ENCODE data around the gene NMU. TPM values are rescaled to one million over a fixed set of nuclear protein-coding genes. Genes with fewer than 3 reads are reported as not detected.
"Not testable (repeated sequence)": the region's sequence is repeated elsewhere in the genome, so short reads cannot be mapped to it uniquely, and the experiment has no call there.

The NMU gene
- total RNA-seq, 1 donor from 2014 or later: 0.20 TPM

GRCh38 chr4:55625835-55626234 is 10.3 kb downstream of the NMU start:
- DNase-seq (ENCODE audit: low read depth, low spot score): no peak

GRCh38 chr4:55624063-55624462 is 12.0 kb downstream of the NMU start:
- not testable (repeated sequence) for DNase-seq (ENCODE audit: low read depth, low spot score)

DNA sequence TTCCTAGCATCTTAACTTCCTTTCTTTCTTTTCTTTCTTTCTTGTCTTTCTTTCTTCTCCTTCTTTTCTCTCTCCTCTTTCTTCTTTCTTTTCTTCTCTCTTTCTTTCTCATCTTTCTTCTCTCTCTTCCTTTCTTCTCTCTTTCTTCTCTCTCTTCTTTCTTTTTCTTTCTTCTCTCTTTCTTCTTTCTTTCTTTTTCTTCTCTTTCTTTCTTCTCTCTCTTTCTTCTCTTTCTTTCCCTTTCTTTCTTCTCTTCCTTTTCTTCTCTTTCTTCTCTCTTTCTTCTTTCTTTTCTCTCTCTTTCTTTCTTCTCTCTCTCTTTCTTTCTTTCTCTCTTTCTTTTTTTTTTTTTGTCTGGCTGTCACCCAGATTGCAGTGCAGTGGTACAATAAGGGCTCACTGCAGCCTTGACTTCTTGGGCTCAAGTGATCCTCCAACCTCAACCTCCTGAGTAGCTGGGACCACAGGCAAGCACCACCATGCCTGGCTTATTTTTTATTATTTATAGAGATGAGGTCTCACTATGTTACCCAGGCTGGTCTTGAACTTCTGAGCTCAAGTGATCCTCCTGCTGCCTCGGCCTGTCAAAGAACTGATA is 17.5 kb downstream of the NMU start:
- DNase-seq (ENCODE audit: low read depth, low spot score): no peak

DNA sequence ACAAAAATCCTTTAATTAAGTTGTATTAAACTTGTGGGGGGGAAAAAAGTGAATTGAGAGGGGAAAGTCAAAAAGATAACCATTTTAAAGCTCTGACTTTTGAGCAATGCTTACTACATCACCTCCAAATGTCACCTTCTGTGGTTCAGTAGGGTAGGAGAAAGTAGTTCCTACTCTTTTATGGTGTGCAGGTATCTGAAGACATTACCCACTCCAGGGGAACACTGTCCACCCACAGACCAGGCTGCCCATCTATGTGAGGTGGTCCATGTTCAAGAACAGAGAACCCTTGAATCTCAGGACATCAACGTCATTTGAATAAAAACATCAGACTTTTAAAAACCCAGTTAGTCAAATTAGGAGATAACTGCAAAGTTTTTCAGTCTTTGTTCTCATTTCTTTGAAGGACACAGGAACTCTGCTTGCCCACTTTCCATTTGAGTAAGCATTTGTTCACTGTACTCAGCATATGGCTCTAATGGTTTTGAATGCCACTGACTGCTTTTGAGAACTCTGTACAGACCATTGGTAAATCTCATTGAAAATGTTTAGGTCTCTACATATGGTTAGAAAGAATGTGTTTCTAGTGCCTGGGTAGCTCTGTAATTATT is 18.4 kb downstream of the NMU start:
- DNase-seq (ENCODE audit: low read depth, low spot score): no peak

DNA sequence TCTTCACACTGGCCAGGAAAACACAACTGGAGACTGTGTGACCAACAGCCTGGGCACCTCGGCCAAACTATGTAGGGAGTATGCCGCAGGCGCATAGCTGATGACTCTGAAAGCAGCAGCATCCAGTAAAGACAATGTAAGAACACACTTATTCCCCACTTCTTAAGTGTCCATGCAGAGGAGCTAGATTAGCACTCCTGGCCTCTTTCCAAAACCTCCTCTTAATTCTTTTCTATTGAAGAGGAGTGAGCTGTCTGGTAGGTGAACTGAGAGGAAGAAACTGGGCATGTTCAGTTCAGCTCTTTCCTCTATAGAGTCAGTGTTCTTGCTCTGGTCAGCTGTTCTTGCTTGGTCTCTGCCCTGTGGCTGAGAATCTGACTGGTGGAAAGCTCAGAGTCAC is 21.1 kb downstream of the NMU start:
- no peak for DNase-seq (ENCODE audit: low read depth, low spot score)

DNA sequence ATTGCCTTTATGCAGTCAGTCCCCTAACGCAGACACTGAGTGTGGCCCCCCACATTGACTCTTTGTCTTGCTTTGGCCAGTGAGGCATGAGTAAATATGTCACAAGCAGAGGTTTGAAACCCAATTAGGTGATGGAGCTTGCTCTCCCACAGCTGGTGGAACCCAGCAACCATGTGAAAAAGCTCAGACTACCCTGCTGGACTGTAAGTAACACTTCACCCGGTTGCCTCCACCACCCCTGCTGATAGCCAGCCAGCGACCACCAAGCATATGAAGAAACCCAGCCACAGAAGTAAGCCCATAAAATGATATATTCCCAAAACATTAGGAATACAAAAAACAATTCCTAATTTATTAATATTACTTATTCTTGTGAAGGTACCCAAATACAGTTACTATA is 22.5 kb downstream of the NMU start:
- no peak for DNase-seq (ENCODE audit: low read depth, low spot score)

GRCh38 chr4:55612341-55612740 is 23.8 kb downstream of the NMU start:
- no peak for DNase-seq (ENCODE audit: low read depth, low spot score)

DNA sequence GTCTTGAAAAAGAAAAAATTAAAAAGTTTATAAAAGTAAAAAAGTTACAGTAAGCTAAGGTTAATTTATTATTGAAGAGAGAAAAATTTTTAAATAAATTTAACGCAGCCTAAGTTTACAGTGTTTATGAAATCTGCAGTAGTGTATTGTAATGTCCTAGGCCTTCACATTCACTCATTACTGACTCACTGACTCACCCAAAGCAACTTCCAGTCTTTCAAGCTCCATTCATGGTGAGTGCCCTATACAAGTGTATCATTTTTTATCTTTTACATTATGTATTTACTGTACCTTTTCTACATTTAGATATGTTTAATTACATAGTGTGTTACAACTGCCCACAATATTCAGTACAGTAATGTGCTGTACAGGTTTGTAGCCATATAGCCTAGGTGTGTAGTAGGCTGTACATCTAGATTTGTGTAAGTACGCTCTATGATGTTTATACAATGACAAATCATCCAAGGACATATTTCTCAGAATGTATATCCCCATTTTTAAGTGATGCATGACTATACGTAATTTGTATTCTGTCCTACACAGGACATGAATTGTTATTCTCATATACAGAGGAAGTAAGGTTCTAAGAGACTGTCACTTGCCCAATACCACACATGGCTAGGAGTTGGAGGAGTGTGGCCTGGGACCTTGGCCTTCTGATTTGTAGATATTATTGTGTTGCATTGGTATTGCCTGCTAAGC is 24.6 kb downstream of the NMU start:
- no peak for DNase-seq (ENCODE audit: low read depth, low spot score)

DNA sequence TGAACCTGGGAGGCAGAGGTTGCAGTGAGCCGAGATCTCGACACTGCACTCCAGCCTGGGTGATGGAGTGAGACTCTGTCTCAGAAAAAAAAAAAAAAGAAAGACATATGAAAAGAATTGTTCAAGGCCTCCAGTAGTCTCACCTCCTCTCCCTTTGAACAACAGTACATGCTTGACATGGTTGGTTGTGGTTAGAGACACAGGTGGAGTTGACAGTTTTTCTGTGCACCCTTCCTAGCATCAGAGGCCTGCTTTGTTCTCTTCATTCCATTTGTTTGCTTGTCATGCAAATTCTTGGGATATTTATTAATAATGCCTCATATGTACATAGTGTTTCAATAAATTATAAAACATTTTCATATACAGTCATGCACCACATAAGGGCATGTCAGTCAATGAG is 25.7 kb downstream of the NMU start:
- no peak for DNase-seq (ENCODE audit: low read depth, low spot score)

DNA sequence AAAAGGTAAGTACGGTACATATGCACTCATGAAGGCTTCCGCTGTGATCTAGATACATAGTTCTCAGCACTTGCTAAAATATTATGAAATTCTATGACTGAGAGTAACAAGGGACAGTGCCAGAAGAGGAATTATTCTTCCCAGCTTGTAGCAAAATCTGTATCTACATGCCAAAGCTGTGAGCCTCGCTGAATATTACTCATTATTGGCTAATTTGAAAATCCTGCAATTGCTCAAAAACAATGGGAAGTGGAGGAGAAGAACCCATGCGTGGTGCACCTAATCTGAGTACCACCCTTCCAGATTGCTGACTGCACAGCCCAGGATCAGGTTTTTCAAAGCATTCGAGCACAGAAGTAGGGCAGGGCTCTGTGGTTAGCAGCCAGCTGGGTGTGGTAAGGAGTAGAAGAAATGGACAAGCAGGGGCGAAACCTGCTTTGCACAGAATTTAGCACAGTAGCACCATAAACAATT is 26.7 kb downstream of the NMU start:
- DNase-seq (ENCODE audit: low read depth, low spot score): no peak

DNA sequence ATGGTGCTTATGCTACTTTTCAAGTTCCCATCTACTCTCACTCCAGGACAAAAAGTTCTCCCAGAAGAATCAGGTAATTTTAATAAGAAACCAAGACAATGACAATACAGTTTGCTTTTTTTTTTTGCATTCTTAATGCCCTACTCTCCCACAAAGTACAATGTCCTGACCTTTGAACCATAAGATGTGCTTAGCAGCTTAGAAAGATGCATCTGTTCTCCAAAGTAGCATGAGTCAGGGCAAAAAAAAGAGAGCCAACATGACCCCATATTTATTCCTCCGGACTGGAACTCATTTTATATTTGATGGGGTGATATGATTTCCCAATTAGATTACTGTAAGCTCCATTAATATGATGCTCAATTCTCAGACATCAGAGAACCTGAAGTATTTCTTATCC is 27.5 kb downstream of the NMU start:
- DNase-seq (ENCODE audit: low read depth, low spot score): no peak

GRCh38 chr4:55604996-55605395 is 31.1 kb downstream of the NMU start:
- DNase-seq (ENCODE audit: low read depth, low spot score): no peak

- DNase-seq (ENCODE audit: low read depth, low spot score): no peak
These were observed 35.5 kb downstream of the NMU start for GRCh38 chr4:55600640-55601039.

DNA sequence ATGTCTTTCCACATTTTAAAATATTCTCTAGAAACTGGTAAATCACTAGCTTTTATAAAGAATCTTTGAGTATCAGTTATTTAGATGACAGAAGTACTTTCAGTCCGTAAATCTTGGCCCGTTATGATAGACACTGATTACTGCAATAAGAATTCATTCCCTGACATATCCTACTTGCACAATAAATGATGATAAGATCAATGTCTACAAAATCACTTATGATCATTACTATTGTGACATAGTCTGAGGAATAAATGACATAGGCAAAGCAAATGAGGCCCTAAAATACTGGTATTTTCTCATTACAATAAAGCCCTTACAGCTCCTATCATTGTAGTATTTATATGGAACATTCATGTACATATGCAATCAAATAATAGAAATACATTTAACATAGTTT is 37.5 kb downstream of the NMU start:
- DNase-seq (ENCODE audit: low read depth, low spot score): no peak

DNA sequence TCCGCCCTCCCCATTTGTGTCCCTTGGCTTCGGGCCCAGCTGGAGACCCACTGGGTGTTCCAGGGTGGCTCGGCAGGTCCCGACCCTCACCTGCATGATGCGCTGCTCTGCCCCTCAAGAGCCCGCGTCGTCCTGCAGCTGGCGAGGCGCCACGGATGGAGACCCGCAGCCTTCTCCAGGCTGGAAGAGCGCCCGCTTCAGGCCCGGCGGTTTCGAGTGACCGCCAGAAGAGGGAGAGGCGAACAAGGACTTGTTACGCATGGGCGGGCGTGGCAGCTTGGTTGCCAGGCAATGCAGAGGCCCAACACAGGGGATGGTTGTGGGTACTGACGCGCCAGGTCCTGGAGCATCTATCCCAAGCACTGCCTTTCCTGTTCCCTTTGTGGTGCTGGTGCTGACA is 44.1 kb downstream of the NMU start, which contains the start of gene PDCL2:
PDCL2 (minus strand) TSS at position 232 of the 400 bp plus-strand sequence; CDS start at position 96, 136 bp downstream.
- DNase-seq (ENCODE audit: low read depth, low spot score): no peak

- no peak for DNase-seq (ENCODE audit: low read depth, low spot score)
These were observed 47.9 kb downstream of the NMU start for GRCh38 chr4:55588160-55588559.

DNA sequence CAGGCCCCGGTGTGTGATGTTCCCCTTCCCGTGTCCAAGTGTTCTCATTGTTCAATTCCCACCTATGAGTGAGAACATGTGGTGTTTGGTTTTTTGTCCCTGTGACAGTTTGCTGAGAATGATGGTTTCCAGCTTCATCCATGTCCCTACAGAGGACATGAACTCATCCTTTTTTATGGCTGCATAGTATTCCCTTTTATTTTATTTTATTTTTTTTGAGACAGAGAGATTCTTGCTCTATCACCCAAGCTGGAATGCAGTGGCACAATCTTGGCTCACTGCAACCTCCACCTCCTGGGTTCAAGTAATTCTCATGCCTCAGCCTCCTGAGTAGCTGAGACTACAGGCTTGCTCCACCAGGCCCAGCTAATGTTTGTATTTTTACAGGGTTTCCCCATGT is 53.3 kb downstream of the NMU start:
- DNase-seq (ENCODE audit: low read depth, low spot score): not testable (repeated sequence)

GRCh38 chr4:55578341-55579010 is 57.6 kb downstream of the NMU start:
- no peak for DNase-seq (ENCODE audit: low read depth, low spot score)

DNA sequence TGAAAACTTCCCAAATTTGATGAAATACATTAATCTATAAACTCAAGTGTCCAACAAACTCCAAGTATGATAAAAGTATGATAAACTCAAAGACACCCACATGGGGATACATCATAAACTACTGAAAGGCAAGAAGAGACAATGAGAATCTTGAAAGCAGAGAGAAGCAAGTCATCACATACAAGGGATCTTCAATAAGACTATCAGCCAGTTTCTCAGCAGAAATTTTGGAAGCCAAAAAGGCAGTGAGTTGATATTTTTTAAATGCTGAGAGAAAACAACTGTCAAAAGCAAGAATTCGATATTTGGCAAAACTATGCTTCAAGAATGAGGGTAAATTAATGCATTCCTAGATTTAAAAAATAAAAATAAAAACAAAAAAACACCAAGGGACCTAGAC is 60.6 kb downstream of the NMU start:
- DNase-seq (ENCODE audit: low read depth, low spot score): no peak

- no peak for DNase-seq (ENCODE audit: low read depth, low spot score)
These were observed 61.8 kb downstream of the NMU start for GRCh38 chr4:55574252-55574651.

GRCh38 chr4:55571806-55572205 is 64.3 kb downstream of the NMU start:
- DNase-seq (ENCODE audit: low read depth, low spot score): no peak

DNA sequence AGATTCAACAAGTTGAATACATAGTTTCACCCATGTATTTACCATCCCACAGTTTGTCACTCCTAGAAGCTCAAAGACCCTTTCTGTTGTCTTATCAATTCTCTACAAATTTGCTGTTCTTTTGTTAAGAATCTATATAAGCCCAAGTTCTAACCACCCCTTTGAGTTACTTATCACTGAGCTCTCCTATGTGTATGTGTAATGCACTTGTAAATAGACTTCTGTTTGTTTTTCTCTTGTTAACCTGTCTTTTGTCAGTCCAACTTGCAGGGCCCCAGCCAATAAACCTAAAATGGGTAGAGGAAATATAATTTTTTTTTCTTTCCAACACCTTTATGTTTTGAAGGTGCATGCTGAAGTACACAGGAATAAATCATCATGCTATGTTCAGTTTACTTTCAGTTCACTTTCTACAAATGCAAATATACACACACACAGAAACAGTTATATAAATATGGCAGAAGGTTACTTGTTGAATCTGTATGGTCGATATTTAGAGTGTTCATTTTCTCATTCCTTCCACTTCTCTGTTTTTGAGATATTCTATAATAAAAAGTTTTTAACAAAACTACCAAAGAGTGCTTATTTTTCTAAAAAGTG is 67.1 kb downstream of the NMU start:
- DNase-seq (ENCODE audit: low read depth, low spot score): no peak

Data from pulmonary artery endothelial cell (primary cell).